ENCODE results near the gene PSME3IP1.

Gene PSME3IP1

DNA sequence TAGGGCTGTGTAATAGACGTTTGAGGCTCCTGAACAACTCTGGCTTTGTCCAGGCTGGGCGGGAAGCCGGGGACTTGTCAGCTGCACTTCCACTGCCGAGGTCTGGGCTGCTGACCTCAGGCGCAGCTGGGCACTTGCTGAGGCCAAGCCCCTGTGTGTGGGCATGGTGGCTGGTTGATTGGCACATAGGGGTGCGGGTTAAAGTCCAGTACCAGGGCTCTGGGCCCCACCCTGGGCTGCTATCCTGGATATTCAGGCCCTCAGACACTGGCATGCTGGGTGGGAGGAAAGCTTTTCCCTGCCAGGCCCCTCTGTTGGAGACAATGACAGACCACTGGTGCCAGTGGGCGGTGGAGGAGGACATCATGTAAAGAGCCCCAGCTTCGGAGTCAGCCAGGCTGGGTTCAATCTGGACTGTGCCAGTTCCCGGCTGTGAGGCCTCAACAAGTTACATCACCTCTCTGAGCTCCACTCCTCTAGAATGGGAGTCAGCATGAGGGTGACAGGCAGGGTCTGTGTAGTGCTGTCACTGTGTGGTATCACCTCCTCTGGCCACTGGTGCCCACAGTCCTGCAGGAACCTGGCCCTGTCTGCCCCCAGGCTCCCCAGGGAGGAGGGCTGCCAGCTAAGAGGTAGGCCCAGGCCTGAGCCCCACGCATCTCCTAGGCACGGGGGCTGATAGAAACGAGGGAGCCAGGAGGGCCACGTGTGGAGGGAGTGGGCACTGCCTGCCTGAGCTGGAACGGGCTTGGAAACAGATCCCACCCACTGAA, 42.5 kb downstream of the PSME3IP1 start:
- no peak for DNase-seq

DNA sequence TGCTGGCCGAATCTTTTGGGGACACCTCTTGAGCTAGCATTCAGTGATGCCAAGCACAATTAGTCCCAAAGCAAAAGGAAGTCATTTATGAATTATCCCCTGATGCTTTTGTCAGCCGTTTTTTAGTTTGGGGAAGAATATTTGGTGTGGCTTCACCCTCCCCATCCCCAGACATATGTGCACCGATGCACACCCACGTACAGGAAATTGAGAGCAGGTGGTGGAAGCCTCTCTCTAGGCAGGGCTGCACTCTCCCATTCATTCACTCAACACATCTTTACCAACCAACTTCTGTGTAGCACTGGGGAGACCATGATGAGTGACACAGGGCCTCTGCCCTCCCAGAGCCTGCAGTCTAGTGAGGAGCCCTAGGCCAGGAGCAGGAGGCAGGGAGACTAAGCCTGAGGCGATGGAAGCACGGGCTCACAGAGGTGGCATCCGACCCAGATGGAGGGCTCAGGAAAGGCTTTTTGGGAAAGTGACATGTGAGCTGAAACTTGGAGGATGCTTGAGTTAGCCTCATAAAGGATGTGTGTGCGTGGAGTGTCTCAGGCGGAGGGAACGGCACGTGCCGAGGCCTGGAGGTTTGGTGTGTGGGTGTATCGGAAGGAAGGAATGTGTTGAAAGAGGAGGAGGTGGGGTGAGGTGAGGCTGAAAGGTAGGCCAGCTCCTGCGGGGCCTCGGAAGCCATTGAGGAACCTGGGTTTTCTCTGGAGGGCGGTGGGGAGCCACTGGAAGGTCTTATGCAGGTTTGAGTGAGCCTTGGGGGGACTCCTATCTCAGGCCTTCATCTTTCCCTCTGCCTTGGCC, 43.8 kb downstream of the PSME3IP1 start:
- DNase-seq = no peak

DNA sequence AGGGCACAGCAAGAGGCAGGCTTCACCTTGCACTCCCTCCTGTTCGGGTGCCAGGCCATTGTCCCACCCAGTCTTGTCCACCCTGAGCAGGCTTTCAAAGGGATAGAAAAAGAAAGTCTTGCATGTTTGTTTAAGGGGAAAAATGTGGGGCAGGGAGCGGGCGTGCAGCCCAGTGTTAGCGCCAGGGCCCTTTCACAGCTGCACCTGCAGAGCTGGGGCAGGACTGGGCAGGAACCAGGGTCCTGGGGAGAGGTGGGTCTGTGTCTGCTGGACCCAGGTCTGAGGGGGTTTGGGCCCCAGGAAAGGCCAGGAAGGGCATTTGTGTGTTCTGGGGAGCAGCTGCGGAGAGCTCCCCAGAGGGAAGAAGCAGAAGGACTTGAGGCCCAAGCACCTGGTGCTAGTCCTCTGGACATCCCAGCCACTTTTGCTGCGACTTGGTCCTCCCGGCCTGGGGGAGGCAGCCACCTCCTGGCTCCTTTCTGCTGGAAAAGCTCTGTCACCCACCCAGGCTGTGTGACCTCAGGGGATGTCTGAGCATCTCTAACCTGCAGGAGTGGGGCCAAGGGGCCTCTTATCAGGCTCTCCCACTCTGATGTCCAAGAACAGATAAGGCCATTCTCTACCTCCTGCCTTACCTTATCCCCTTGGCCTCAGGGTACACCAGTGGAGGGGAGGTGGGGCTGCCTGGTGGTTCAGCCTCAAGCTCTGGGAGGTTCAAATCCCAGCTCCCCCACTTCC, 44.7 kb downstream of the PSME3IP1 start:
- no peak for DNase-seq

DNA sequence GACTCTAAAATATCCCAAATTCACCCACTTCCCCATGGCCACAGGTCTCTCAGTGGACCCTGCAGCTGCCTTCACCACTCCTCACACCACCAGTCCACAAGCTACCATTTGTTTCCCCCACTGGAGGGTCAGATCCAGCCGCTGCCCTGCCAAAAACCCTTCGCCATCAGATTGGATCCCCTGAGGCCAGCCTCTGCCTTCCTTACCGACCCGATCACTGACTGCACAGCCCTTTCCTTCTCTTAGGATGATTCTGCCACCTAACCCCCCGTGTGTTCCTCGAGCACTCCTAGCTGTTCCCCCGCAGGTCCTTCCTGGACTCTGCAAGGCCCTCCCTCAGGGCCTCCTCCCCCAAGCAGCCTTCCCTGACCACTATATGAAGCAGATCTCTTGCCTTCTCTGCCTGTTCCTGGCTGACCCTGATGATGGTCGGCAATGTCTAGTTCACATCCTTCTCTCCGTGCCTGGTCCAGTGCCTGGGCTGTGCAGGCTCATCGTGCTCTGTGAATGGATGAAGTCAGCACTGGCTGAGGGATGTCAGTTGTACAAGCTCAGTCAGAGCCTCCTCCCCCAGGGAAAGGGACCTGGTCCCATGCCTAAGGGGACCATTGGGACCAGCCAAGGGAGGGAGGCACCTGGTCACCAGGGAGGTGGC, 47.4 kb downstream of the PSME3IP1 start:
- no peak for DNase-seq

DNA sequence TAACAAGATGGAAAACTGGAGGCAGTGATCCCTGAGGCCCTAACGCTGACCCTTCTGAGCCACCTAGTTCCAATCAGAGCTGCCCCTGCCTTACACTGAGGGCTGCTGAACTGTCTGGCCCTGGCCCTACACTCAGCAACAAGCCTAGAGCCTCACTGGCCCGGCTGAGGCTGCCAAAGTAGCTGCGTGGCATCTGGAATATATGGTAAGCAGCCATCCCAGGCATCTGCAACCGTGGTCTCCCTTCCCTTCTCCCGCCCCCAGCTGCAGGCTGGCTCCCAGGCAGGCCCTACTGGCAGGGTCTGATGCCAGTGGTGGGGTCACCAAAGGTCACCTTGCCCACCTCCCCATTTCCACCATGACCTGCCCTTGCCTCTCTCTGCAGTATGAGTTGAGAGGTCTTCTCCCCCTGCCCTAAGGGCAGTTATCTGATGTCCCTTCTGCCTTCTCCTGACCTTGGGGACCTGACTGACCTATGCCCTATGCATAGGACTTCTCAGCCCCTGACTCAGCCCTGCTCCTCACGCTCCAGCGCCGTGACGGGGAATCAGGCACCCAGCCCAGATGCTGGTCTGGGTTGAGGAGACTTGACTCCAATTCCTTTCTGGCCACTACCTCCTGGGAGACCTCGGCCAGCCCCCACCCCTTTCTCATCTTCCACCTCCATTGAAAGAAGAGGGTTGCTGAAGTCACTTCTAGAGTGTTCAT, 48.1 kb downstream of the PSME3IP1 start:
- no peak for DNase-seq

DNA sequence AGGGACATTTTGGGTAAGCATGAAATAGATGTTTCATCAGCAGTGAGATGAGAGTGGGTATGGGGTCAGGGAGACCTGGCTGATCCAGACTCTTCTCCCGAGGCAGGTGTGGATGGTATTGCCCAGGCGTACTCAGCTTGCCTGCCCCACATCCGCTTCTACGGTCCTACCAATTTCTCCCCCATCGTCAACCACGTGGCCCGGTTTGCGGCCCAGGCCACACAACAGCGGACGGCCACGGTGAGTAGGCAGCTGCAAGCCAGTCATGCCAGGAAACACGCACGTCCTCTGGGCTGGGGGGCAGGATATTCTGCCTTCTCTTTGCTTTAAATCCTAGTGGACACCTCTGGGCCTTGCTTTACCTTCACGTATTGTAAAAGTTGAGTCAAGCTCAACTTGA, 48.8 kb downstream of the PSME3IP1 start:
- no peak for DNase-seq

DNA sequence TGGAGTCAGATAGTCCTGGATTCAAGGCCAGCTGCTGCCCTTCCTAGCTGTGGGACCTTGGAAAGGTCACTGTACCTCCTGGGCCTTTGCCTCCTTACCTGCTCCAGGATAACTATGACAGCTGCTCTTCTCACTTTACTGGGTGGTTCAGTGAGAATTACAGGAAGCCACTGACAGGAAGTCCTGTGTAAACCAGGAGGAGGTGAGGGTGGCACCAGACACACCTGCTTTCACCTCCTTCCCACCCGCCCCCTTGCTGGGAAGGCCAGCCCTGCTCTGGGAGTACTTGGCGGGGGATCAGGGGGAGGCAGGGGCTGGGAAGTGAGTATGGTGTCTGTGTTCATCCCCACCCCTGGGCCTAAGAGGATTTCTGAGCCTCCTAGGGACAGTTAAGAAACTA, 50.9 kb downstream of the PSME3IP1 start:
- DNase-seq = no peak

DNA sequence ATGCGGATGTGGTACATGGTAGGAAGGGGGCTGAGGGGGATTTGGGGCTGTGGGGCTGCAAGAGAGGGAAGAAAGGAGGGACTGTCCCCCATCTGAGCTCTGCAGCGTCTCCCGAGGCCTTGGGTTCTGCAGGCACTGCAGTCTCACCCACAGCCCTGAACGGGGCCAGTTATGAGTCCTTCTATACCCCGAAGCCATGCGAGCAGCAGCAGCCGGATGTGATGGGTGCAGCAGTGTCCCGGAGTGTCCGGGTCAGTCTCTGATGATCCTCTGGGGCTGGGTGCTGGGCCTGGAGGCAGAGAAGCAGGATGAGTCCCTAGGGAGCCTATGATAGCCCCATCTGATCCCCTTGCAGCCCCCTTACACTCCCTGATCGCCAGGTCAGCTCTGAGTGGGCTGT, 52.0 kb downstream of the PSME3IP1 start:
- no peak for DNase-seq

DNA sequence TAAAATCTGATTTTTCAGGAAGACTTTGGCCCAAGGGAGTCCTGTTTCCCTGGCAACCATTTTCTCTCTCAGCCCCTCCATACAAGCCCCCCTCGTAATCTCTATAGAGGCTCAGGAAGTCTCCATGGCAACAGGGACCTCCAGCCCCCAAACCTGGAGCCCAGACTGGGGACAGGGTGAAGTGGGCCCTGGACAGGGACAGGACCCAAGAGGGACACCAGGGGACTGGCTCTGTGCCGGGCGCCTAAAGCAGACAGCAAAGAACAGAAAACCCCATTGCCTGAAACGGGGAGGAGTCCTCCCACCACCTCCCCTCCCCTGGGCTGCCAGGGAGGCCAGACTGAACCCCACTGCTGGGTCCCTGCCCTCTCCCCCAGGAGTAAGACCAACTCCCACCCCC, 52.8 kb downstream of the PSME3IP1 start:
- DNase-seq = no peak

DNA sequence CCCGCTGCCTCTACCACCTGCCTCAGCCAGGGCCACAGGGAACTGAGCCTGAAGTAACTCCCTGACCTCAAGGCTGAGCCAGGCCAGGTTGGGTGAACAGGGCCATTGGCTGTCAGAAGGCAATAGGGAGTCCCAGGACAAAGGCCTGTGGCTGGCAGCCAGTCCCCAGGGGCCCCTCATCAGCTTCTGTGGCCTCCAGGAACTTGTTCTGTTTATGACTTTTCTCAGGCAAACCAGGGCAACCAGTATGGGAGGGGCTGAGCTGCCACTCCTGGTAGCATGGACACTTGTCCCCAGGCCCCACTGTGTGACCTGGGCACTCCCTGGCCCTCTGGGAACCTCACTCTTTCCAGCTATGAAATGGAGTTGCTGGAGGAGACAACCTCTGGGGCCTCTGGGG, 53.4 kb downstream of the PSME3IP1 start:
- no peak for DNase-seq

DNA sequence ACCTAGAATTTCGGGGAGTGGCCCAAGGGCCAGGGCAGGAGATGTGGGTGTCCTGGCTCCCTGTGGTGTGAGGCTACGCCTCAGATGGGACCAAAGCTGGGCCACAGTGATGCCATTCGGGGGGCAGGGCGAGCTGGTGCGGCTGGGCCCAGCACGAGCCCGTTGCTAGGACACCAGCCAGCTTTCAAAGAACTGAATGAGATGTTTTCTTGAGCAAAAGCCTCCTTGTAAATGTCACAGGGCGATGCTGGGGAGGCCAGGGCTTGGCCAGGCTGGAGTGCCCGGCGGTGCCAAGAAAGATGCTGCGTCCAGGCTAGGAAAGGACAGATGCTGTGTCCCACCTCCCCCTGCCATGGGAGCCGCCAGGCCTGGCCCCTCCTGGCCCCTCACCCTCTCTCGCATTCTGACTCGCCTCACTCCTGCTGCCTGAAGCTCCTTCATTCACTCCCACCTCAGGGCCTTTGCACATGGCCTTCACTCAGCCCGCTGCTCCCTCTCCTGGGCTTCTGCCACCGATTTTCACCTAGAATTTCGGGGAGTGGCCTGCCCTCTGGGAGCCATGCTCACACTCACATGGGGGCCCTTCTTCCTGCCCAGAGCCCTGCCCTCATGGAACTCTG, 54.4 kb downstream of the PSME3IP1 start:
- no peak for DNase-seq

DNA sequence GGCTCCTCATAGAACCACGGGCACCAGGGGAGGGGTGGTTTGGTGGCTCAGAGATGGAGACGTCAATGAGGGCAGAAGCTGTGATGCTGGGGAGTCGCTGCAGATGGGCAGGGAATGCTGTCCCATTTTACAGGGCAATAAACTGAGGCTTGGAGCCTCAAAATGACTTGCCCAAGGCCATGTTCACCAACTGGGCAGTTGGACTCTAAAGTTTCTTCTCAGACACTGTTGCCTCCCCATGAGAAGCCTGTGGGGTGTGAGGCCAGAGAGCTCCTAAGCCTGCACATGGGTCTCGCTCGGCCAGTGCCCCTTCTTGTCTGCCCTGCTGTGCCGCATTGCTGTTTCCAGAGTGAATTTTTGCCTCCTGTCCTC, 54.9 kb downstream of the PSME3IP1 start:
- DNase-seq = no peak

DNA sequence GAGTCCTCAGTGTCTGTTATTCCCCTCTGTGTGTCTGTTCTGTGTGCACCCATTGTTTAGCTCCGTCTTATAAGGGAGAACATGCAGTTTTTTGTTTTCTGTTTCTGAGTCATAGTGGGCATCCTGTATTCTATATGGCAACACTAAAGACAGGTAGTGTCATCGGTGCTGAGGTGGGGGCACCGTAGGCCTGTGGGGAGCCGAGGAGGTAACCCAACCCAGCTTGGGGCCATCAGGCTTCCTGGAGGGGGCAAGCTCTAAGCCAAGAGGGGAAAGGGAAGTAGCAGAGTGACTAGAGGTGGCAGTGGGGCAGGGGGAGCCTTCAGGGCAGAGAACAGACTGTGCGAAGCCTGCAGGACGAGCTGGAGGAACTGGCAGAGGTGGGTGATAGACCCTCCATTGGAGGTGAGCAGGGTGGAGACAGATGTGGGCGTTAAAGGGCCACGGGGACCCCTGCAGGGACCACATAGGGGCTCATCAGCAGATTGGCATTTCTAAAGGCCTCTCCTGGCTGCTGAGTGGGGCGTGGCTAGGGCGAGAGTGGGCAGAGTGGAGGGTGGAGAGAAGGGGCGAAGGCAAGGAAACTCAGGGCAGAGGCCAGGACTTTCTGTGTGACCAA, 57.0 kb downstream of the PSME3IP1 start:
- no peak for DNase-seq

DNA sequence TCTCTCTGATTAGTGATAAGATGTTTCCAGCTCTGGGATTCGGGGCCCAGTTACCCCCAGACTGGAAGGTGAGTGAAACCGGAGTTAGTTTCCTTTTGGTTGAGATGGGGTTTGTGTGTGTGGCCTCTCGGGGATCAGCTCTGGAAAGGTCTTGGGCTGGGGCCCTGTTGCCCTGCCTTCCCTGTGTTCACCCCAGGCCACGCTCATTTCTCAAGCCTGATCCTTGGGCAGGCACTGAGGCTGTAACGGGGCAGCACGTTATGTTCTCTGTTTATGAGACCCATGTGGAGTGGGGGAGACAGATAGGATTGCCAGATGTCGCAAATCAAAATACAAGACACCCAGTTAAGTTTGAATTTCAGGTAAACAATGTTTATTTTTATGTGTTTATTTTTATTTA, 58.0 kb downstream of the PSME3IP1 start:
- DNase-seq = no peak

DNA sequence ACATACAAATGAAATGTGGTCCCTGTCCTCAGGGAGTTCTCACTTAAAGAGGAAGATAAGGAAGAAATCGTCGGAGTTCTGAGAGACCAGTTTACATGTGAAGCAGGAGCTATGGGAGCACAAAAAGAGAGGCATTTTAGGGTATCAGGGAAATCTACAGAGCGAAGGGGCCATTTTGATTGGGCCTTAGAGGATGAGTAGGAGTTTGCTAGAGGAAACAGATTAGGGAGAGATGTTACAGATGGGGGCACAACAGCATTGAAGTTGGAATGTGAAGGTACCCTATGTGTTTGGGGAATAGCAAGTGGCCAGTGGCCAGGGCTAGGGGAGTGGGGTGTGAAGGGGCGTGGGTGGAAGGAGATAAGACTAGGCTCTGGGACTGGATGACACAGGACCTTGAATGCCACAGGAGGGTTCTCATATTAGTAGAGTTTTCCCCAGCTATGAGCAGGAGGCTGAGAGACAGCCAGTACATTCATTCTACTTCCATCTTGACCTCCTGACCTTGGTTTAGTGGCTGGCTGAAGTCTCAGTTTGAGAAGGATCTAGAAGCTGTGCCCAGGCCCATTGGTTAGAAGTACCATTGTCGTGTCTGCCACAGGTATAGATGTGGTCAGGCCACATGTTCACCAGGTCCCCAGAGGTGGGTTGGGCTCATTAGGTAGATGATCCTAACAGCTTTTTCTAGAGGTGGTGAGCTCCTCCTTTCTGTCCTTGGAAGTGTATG, 58.6 kb downstream of the PSME3IP1 start:
- no peak for DNase-seq

DNA sequence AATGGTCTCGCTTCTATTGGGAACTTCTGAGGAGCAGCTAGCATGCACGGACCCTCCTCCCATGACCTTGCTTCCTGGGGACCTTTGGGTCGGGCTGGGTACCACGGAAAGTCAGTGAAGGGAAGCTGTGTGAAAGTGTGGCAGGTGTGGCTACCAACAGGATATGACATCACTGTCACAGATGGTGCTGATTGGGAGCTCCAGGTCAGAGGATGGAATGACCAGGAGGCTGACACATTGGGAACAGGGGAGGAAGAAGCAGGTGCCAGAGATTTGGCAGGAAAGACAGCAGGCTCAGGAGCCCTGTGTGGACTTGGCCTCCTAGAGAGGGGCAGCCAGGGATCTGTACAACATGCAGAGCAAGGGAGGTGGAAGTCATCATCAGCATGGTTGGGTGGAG, 59.4 kb downstream of the PSME3IP1 start:
- DNase-seq = no peak

DNA sequence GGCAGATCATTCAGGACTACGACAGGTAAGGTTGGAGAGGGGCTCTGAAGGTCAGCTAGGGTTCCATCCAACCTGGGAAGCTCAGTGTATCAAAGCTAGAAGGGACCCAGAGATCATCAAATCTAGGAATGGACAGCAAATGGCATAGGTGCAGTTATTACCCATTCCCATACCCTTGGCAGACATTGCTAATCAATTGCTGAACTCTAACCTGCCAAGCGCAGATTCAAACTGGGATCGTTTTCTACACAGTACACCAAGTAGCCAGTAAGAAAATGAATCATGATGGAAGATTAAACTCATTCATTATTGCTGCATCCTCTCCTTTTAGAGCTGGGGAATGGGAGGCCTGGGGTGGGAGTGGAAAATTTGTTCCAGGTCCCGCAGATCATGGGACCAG, 59.9 kb downstream of the PSME3IP1 start:
- no peak for DNase-seq

DNA sequence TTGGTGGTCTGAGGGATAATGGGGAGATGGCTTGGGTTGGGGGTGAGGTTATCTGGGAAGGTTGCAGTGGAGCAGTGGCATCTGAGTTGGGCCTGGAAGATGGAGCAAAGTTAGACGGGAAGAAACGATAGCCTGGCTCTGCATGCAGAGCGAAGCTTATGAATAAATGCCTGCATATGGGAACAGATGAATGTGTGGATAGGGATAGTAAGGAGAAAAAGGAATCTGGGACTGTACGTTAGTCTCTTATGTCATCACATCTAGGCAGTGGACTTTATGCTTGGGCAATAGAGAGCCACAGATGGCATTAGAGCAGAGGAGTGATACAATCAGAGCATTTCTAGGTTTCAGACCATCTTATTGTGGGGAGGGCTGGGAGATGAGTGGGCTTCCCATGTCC, 60.5 kb downstream of the PSME3IP1 start:
- no peak for DNase-seq

DNA sequence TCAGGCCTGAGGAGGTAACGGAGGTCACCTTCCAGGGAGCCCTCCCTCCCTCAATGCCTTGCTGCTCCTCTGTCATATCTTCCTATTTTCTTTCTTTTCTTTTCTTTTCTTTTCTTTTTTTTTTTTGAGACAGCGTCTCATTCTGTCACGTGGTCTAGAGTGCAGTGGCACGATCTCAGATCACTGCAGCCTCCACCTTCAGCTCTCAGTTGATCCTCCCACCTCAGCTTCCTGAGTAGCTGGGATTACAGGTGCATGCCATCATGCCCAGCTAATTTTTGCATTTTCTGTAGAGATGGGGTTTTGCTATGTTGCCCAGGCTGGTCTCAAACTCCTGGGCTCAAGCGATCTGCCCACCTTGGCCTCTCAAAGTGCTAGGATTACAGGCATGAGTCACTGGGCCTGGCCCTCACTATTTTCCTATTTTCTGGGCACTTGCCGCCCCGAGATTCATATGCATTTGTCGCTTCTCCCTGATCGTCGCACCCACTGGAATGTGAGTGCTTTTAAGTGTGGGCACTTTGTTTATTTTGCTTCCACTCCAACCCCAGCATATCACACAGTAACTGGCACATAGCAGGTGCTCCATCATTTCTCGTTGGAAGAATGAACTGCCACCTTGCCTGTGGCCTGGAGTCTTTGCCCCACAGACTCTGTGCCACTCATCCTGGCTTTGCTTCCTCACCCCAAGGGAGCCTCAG, 61.7 kb downstream of the PSME3IP1 start:
- DNase-seq = no peak

DNA sequence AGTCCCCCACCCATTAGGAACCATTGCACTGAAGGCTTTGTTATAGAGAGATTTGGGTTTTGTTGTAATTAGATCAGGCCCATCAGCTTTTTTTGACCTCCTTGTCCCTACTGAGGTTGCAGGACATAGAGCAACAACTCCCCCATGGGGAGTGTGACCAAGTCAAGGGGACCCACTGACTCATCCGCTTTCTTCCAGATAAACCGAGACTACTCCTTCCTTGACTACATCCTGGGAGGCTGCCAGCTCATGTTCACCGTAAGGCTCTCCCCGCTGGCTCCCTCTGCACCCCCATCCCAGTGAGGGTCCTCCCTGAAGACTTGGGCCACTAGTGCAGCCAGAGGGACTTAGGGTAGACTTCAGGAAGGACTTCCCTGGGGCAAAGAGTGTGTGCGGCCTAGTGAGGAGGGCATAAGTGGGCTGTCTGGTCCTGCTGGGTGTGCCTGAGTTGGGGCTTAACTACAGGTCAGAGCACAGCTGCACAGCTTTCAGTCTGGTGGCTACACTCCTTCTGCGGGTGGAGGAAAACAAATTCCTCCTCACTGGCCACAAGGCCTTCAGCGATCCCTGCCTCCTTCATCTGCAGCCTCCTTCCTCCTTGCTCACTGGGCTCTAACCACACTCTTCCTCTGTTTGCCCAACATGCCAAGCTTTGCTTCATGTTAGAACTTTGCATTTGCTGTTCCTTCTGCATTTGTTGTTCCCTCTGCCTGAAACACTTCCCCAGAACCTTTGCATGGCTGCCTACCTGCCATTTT, 62.4 kb downstream of the PSME3IP1 start:
- no peak for DNase-seq

All from NCI-H1092 treated with DMSO at 0.1 percent for 48 hours (cell line).